Activated CD8-positive, alpha-beta memory T cell treated with anti-CD3 and anti-CD28 coated beads, Interleukin-2, amount 50 U/mL, for 48 hours (primary cell): Measurements from ENCODE around the gene CDKN2D.

Source experiments
- DNase-seq: peaks from one replicate; pipeline ENCODE4 v3.0.0-alpha.2; 2020

Gene CDKN2D

GRCh38 chr19:10518444-10519361, 50.1 kb downstream of the CDKN2D start:
- DNase-seq = no peak

GRCh38 chr19:10517760-10518443, 50.9 kb downstream of the CDKN2D start:
- DNase-seq = no peak

GRCh38 chr19:10517361-10517759, 51.4 kb downstream of the CDKN2D start, which contains the start of gene S1PR5:
TSS of gene S1PR5 (minus strand) at chr19:10517447. CDS start at chr19:10515011, 2,436 bp downstream.
- no peak for DNase-seq

- DNase-seq = no peak
Observed at GRCh38 chr19:10516671-10517286, 52.0 kb downstream of the CDKN2D start.
